GM18520 (cell line): ENCODE data around the gene TXNDC5.

Source experiments
- ATAC-seq: cut with Tn5 transposase; IDR thresholded peaks from one replicate; pipeline ENCODE4 v1.9.1; 2021; ENCODE audit not compliant: unreplicated experiment

Gene TXNDC5

GRCh38 chr6:7868926-7869325 lies 41.7 kb downstream of the TXNDC5 start:
- ATAC-seq, result no peak

GRCh38 chr6:7866526-7866925 lies 44.1 kb downstream of the TXNDC5 start:
- no peak for ATAC-seq

DNA sequence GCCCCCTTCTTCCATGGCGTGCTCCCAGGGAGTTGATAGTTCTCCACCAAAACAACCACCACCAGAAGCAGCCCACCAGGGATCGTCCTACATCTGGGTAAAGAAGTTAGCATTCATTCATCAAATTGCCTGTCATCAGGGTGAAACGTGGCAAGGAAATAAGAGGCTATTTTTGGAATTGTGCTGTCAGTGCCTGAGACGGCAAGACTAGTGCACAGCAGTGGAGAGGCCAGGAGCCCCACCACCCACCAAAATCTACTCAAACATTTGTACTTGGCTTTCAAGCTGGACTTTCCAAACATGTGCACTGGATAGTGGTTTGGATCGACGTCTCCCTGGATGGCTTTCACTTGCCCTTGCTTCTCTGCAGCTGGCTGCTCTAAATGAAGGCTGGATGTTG lies 44.8 kb downstream of the TXNDC5 start:
- ATAC-seq, result no peak

- no peak for ATAC-seq
These were observed 51.0 kb downstream of the TXNDC5 start for GRCh38 chr6:7859591-7859990.

GRCh38 chr6:7851780-7852179 lies 58.8 kb downstream of the TXNDC5 start:
- no peak for ATAC-seq

DNA sequence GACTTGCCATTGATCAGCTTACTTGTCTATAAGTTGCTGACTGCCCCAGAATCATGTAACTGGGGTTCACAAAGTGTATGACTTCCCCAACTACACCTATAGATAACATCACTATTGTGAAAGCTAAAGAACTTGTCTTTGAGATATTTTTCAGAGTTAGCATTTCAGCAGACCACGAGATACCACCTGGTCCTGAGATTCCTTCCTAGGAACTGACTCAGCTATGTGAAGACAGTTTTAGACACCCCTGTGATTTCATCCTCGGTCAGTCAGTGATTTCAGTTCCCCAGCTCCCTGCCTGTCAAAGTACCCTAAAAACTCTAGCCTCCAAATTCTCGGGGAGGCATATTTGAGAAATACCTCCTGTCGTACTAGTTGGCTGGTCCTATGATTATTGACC lies 62.4 kb downstream of the TXNDC5 start:
- ATAC-seq, result no peak

GRCh38 chr6:7846966-7847818 lies 63.4 kb downstream of the TXNDC5 start:
- no peak for ATAC-seq

DNA sequence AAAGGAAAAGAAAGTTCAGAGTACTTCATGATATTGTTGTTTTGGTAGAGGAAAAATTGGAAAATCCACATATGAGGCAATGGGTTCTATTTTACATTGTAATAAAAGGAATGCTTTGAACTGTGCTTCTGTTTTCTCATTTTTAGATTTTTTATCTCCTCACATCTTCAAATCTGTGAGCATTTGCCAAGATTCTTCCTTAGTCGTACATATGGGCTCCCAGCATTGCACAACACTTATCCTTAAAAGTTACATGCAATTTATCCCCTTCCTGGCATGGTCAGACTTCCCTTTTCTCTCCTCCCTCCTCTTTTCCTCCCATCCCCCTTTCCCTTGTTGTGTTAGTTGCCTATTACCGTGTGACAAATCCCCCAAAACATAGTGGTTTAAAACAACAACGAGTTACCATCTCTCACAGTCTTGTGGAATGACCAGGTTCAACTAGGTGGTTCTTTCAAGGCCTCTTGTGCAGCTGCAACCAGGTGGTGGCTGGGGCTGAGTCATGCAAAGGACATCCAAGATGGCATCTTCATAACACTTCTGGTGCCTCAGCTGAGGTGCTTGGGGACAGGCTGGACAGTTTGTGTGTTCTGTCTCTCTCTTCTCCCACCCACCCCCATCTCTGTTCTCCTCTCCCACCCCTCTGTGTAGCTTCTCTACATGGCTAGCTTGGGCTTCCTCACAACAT lies 68.7 kb downstream of the TXNDC5 start:
- ATAC-seq, result no peak

DNA sequence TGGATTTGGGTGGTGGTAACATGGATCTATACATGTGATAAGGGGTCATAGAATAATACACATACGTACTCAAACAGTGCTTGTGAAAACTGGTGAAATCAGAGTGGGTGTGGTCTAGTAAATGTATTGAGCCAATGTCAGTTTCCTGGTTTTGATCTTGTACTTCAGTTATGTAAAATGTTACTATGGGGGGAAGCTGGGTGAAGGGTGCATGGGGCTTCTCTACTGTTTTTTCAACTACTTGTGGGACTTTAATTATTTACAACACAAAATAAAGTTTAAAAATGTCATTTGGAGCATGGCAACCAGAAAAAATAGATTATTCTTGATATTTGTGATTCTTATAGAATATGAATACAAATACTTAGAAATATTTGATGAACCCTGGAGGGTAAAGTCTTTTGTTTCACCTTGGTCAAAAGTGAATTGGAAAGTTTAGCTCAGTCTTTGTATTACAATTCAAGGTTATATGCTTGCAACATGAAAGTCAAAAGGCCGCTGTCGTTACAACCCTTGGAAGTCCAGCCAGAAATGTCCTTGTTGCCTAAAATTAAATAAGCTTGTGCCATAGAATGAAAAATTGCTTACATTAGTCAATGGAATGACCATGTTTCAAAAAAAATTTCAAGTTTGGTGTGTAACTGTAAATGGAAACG lies 74.1 kb downstream of the TXNDC5 start:
- no peak for ATAC-seq

DNA sequence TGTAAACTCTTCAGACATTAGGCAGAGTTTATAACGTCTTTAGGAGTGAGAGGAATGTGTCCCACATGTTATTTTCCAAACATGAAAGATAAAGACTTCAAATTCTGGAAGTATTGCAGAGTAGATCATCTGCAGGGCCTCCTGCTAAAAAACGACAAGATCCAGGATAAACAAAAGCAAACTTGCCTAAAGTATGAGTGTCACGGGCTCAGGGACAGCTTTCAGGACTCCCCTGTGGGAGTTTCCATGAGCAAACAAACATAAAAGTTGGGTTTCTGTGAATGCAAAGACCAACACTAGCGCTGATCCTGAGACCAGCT lies 76.9 kb downstream of the TXNDC5 start:
- ATAC-seq, result no peak

DNA sequence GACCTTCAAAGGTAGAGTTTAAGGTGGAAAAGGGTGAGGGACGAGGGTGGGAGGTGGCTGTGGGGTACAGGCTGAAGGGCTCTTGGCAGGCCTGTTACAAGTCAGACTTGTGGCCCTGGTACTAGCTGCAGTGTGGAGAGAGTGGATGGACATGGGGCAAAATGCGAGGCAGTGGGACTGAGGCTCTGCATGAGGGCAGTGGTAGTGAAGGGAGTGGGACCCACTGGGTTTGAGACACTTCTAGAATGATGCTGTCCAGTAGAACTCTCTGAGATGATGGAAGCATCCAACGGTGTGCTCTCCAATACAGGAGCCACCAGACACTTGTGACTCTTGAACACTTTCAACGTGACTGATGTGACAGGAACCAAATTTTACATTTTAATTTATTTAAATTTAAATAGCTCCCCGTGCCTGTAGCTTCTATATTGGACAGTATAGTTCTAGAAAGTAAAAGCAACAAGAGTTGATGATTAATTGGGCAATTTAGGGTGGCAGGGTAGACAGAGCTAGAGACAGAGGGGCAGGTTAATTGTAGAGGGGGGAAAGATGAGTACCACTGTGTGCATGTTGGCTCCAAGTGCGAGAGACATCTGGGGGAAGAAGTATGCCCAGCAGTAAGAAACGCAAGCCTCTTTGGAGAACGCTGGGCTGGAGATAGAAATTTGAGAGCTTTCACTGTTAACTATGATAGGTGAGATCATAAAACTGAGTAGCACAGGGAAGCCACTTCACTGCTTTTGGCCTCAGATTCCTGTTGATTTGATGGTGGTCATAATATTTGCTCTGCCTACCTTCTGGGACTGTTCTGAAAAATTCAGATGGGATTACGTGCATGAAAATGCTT lies 77.5 kb downstream of the TXNDC5 start:
- no peak for ATAC-seq
